MM.1S (cell line): Measurements from ENCODE around the gene ADGRD1.

Source experiments
- DNase-seq: peaks from one replicate; pipeline ENCODE4 v3.0.0-alpha.2; 2015
- H2AFZ ChIP-seq: fragments of 300-600 bp; sonication (generic); 2 replicates; pipeline ENCODE4 v1.6.0; 2016; ENCODE audit warnings: antibody characterized with exemption, low read length
- H3F3A ChIP-seq: fragments of 300-600 bp; sonication (generic); 2 replicates; pipeline ENCODE4 v1.6.1; 2016; ENCODE audit warnings: mild to moderate bottlenecking, antibody characterized with exemption, low read length, moderate library complexity, mixed read lengths; ENCODE audit not compliant: insufficient read depth
- H3K27ac ChIP-seq: fragments of 300-600 bp; sonication (generic); 2 replicates; pipeline ENCODE4 v1.5.1; 2016; ENCODE audit warnings: mild to moderate bottlenecking, low read length
- H3K27me3 ChIP-seq: fragments of 300-600 bp; sonication (generic); replicated peaks from 2 replicates; pipeline ENCODE4 v1.6.0; 2016; ENCODE audit warnings: low read length; ENCODE audit not compliant: insufficient read depth
- H3K36me3 ChIP-seq: fragments of 300-600 bp; sonication (generic); replicated peaks from 2 replicates; pipeline ENCODE4 v1.6.1; 2016; ENCODE audit warnings: mild to moderate bottlenecking, low read length, mixed read lengths; ENCODE audit not compliant: insufficient read depth
- H3K4me1 ChIP-seq: fragments of 300-600 bp; sonication (generic); 2 replicates; pipeline ENCODE4 v1.6.1; 2016; ENCODE audit warnings: low read length, mixed read lengths
- H3K4me2 ChIP-seq: fragments of 300-600 bp; sonication (generic); 2 replicates; pipeline ENCODE4 v1.6.0; 2016; ENCODE audit warnings: low read depth, low read length
- H3K4me3 ChIP-seq: fragments of 300-600 bp; sonication (generic); 2 replicates; pipeline ENCODE4 v1.5.1; 2016; ENCODE audit warnings: low read length, mixed read lengths
- H3K79me2 ChIP-seq: fragments of 300-600 bp; sonication (generic); 2 replicates; pipeline ENCODE4 v1.6.1; 2016; ENCODE audit warnings: mixed run types, low read length, mixed read lengths
- H3K9ac ChIP-seq: fragments of 300-600 bp; sonication (generic); 2 replicates; pipeline ENCODE4 v1.6.1; 2016; ENCODE audit warnings: low read length, mixed read lengths
- H3K9me2 ChIP-seq: fragments of 300-600 bp; sonication (generic); replicated peaks from 2 replicates; pipeline ENCODE4 v1.6.1; 2016; ENCODE audit warnings: mild to moderate bottlenecking, low read length, mixed read lengths; ENCODE audit not compliant: insufficient read depth
- H3K9me3 ChIP-seq: fragments of 300-600 bp; sonication (generic); replicated peaks from 2 replicates; pipeline ENCODE4 v1.6.1; 2016; ENCODE audit warnings: mild to moderate bottlenecking, low read length, mixed read lengths; ENCODE audit not compliant: insufficient read depth
- H4K20me1 ChIP-seq: fragments of 300-600 bp; sonication (generic); 2 replicates; pipeline ENCODE4 v1.6.1; 2016; ENCODE audit warnings: mild to moderate bottlenecking, low read length, moderate library complexity, mixed read lengths; ENCODE audit not compliant: insufficient read depth
- EZH2 ChIP-seq: fragments of 300-600 bp; sonication (generic); optimal IDR thresholded peaks from 2 replicates; pipeline ENCODE3; 2017; ENCODE audit warnings: low read depth, mild to moderate bottlenecking, antibody characterized with exemption, low read length, mixed read lengths
- EZH2phosphoT487 ChIP-seq: fragments of 300-600 bp; sonication (generic); IDR thresholded peaks from 2 replicates; pipeline ENCODE4 v1.6.1; 2018; ENCODE audit warnings: antibody characterized with exemption, low read length
- TF ChIP-seq, protein P1 (sequence below): fragments of 300-600 bp; sonication (generic); IDR thresholded peaks from 2 replicates; pipeline ENCODE4 v1.5.1; 2016; ENCODE audit warnings: antibody characterized with exemption, low read length, mixed read lengths

The ADGRD1 gene

DNA sequence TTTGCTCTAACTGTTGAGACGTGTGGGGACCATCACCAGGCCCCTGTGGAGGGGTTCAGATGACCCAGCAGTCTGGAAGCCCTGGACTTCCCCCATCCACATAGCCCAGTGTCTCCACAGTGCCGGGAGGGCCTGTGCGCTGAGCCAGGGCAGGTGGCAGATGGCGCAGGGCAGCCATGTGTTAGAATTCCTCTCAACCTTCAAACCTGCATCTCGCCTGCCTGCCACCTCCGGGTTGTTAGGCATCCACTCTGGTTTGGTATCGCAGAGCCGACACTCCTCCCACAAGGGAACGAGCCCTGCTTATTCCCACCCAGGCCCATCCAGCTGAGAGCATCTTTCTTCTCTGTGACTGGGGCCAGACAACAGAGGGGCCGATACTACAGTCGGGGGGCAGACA lies 84.5 kb downstream of the ADGRD1 start:
- no peak for TF ChIP-seq EZH2phosphoT487
- no peak for TF ChIP-seq EZH2
- TF ChIP-seq, protein P1, sequence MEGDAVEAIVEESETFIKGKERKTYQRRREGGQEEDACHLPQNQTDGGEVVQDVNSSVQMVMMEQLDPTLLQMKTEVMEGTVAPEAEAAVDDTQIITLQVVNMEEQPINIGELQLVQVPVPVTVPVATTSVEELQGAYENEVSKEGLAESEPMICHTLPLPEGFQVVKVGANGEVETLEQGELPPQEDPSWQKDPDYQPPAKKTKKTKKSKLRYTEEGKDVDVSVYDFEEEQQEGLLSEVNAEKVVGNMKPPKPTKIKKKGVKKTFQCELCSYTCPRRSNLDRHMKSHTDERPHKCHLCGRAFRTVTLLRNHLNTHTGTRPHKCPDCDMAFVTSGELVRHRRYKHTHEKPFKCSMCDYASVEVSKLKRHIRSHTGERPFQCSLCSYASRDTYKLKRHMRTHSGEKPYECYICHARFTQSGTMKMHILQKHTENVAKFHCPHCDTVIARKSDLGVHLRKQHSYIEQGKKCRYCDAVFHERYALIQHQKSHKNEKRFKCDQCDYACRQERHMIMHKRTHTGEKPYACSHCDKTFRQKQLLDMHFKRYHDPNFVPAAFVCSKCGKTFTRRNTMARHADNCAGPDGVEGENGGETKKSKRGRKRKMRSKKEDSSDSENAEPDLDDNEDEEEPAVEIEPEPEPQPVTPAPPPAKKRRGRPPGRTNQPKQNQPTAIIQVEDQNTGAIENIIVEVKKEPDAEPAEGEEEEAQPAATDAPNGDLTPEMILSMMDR: no peak
- Histone ChIP-seq H2AFZ (no peak overlapping the region), H3K9me2 (no peaks in the 10 kb centered on the region), H3K9me3 (no peaks in the 10 kb centered on the region), H3K27me3 (0 out of 2 replicates have a peak, but pooled peaks cover 11% of the 10 kb centered on the region), H3K27ac (no peak overlapping the region), H3K4me2 (no peak overlapping the region), H3K4me1 (no peaks in the 10 kb centered on the region), H3K36me3 (no peaks in the 10 kb centered on the region), H3F3A (no peaks in the 10 kb centered on the region), H3K9ac (no peak overlapping the region), H3K4me3 (no peak overlapping the region), H4K20me1 (no peaks in the 10 kb centered on the region), H3K79me2 (no peaks in the 10 kb centered on the region)
- no peak for DNase-seq

DNA sequence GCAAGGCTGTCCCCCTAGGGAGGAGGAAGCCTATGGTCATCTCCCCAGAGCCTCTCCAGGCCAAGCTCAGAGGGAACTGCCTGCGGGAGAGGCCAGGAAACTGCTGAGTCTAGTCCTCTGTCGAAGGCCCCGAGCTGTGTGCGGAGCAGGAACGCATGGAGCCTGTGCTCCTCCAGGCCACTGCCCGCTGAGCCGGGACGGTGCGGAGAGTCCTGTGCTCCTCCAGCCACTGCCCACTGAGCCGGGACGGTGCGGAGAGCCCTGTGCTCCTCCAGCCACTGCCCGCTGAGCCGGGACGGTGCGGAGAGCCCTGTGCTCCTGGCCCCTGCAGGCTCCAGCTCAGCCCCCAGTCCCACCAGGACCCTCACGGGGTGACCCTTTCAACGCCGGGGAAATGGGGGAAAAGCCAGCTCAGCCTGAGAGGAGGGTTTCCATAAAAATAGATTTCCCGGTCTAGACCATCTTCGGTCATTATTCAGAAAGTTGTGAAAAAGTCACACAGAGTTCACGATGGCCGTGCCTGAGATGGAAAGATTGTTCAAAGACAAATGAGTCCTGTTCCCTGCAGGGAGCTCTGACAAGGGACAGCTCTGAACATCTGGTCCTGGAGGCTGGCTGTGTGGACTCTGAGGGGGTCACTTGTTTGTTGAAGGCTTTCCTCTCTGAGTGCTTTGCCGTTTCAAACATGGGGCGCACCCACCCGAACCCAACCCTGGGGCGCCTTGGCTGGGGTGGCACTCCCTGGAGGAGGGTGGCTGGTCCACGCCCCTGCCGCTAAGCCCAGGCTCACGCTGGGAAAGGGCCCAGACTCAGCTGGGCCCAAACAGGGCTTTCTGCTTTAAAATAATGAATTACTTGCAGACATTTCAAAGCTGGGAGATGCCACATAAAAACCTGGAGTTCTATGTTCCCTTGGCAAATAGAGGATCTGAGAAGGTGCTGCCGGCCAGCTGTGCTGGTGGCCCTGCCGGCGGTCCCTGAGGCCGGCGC lies 85.5 kb downstream of the ADGRD1 start:
- H3K27me3 ChIP-seq: 0 out of 2 replicates have a peak, but pooled peaks cover 11% of the 10 kb centered on the region
- H4K20me1 ChIP-seq: no peaks in the 10 kb centered on the region
- no peaks in the 10 kb centered on the region for H3K9me2 ChIP-seq
- no peak overlapping the region for H2AFZ ChIP-seq
- DNase-seq: no peak
- H3K4me3 ChIP-seq: no peak overlapping the region
- H3K36me3 ChIP-seq: no peaks in the 10 kb centered on the region
- H3K4me2 ChIP-seq: no peak overlapping the region
- no peaks in the 10 kb centered on the region for H3K4me1 ChIP-seq
- H3K9me3 ChIP-seq: no peaks in the 10 kb centered on the region
- no peak overlapping the region for H3K9ac ChIP-seq
- no peak for TF ChIP-seq EZH2
- TF ChIP-seq EZH2phosphoT487: no peak
- TF ChIP-seq, protein P1: no peak
- no peaks in the 10 kb centered on the region for H3K79me2 ChIP-seq
- no peaks in the 10 kb centered on the region for H3F3A ChIP-seq
- no peak overlapping the region for H3K27ac ChIP-seq

DNA sequence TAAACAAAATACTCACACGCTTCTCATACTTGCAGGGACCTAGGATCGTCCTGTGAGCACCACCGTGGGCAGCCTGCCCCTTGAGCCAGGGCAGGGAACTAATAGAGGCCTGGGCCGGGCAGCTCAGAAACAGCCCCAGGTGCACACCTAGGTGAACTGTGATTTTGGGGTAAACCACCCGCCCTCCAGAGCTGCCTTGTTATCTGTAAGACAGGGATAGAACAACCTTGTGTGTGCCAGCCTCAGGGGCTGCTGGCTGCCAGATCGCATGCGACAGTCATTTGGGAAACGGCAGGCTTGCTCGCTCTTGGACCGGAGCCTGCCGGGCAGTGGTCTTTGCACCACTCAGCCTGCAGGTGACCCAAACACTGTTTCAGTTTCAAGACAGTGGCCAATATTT lies 86.8 kb downstream of the ADGRD1 start:
- no peaks in the 10 kb centered on the region for H3K9me3 ChIP-seq
- H3K27me3 ChIP-seq: 0 out of 2 replicates have a peak, but pooled peaks cover 11% of the 10 kb centered on the region
- H2AFZ ChIP-seq: no peak overlapping the region
- H3K9ac ChIP-seq: no peak overlapping the region
- H3F3A ChIP-seq: no peaks in the 10 kb centered on the region
- TF ChIP-seq, protein P1: no peak
- TF ChIP-seq EZH2phosphoT487: no peak
- no peak for TF ChIP-seq EZH2
- H4K20me1 ChIP-seq: no peaks in the 10 kb centered on the region
- no peak overlapping the region for H3K27ac ChIP-seq
- DNase-seq: no peak
- H3K4me1 ChIP-seq: no peaks in the 10 kb centered on the region
- no peaks in the 10 kb centered on the region for H3K79me2 ChIP-seq
- no peak overlapping the region for H3K4me2 ChIP-seq
- no peaks in the 10 kb centered on the region for H3K9me2 ChIP-seq
- H3K4me3 ChIP-seq: no peak overlapping the region
- H3K36me3 ChIP-seq: no peaks in the 10 kb centered on the region
